ENCODE data around the gene SFR1.

GRCh38 chr10:104146882-104147281, 24.9 kb downstream of the SFR1 start:
- TF ChIP-seq, protein P1, sequence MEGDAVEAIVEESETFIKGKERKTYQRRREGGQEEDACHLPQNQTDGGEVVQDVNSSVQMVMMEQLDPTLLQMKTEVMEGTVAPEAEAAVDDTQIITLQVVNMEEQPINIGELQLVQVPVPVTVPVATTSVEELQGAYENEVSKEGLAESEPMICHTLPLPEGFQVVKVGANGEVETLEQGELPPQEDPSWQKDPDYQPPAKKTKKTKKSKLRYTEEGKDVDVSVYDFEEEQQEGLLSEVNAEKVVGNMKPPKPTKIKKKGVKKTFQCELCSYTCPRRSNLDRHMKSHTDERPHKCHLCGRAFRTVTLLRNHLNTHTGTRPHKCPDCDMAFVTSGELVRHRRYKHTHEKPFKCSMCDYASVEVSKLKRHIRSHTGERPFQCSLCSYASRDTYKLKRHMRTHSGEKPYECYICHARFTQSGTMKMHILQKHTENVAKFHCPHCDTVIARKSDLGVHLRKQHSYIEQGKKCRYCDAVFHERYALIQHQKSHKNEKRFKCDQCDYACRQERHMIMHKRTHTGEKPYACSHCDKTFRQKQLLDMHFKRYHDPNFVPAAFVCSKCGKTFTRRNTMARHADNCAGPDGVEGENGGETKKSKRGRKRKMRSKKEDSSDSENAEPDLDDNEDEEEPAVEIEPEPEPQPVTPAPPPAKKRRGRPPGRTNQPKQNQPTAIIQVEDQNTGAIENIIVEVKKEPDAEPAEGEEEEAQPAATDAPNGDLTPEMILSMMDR (IDR thresholded peaks at IDR 0.05): no peak
- no peak for TF ChIP-seq POLR2A (IDR thresholded peaks at IDR 0.05)
